GM19395 (cell line): ENCODE measurements around the gene CFDP1.

ENCODE experiments used
- ATAC-seq: cut with Tn5 transposase; IDR thresholded peaks from one replicate; pipeline ENCODE4 v1.9.1; 2021; ENCODE audit warnings: mild to moderate bottlenecking, moderate library complexity; ENCODE audit not compliant: unreplicated experiment

Gene CFDP1

DNA sequence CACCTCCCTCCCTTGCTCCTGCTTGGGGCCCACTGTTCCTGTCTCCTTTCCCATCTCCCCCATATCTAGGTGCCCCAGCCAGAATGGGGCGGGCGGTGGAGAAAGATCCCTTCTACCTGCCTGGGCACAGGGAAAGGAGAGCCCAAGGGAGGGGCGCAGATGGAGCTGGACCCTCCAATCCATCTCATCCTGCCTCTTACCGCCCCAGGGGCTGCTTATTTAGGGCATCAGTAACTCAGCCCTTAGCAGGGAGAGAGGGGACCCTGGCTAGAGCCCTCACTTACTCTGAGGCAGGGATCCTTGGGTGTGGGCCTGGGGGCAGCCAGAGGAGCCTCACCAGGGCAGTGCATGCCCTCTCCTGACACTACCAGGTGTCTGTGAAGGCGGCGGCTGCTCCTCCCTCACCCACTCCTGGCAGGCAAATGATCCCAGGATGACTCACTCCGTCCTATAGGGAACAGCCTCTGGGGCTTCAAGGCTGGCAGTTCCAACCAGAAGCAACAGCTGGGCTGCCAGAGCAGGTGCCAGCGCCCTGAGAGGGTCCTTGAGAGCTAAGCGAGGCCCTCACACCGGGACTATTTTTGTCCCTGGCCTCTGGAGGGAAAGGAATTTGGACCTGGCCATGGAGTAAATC lies 165.6 kb downstream of the CFDP1 start:
- ATAC-seq: no peak

- ATAC-seq: no peak
Observed at GRCh38 chr16:75266738-75267630, 166.3 kb downstream of the CFDP1 start.

DNA sequence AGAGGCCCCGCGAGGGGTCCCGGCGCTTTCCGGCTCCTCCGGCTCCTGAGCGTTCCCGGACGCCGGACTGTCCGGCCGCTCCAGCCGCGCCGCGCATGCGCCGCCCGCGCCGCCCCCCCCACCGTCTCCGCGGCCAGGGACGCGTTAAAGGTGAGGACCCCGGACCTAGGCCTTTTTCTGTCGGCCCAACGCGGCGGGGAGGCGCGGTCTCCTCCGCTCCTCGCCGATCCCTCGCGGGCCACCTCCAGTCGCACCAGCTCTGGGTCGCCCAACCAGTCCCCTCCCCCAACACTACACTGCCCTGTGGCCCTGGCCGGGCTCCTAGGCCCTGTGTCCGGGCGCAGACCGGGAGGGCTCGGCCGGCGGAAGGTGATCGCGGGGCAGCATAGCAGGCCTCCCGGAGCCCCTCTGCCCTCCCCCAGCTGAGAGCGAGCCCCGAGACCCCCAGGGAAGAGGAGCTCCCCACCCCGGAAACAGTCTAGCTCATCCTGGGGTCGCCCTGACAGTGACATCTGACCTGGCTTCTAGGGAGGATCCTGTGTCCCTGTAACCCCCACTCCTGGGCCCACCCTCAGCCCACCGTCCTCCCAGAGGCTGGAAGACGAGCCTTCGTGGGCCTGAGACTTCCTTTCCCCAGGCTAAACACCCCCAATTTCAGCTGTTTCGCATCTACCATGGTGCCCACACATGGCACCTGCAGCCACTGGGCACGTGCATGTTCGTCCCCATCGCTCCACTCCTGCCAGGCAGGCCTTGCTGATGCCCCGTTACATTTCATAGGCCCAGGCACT lies 167.2 kb downstream of the CFDP1 start:
- peak; percentile 75 for ATAC-seq

- peak; percentile 34 for ATAC-seq
Observed at GRCh38 chr16:75264999-75265910, 168.0 kb downstream of the CFDP1 start.

DNA sequence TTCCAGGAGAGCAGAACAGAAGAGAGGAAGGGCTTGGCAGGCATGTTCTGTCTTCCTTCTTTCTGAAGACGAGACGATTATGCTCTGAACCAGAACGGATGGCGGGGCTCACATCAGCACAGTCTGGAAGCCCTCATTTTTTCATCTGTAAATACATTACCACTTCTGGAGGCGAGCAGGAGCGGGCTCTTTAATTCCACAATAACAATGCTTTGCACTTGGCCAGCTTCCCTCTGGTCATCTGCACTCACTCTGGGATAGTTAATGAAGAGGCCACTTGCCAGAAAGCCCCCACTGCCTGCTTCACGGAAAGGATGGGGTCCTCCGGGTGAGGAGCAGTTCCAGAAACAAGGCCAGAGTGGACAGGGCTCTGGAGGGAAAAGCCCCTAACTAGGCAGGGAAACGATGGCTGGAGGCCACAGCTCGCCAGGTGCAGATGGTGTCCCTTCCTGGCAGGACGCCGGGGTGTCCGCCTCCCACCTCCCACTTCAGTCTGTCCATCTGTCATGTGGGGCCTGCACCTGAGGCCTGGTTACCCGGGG lies 168.8 kb downstream of the CFDP1 start:
- no peak for ATAC-seq

DNA sequence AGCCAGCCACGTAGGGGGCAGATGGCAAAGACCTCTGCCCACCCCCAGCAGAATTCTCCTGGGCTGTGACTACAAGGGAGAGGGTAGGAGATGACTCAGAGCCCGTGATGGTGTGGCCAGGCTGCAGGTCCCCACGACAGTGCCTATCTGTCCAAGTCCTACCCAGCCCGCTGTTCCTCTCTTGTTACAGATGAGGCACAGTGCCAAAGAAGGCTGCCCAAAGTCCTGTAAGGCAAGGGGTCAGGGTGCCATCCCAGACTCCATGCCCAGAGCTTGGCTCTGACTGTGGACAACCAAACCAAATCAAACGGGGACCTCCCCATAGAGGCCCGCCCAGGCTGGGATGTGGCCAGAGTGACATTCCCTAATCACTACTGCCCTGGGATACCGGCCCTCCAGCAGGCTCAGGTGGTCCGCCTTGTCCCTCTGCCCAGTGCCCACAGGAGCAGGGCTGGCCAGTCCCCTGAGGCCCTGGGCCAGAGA lies 169.3 kb downstream of the CFDP1 start:
- no peak for ATAC-seq

GRCh38 chr16:75263291-75263962 lies 169.9 kb downstream of the CFDP1 start:
- ATAC-seq: no peak

DNA sequence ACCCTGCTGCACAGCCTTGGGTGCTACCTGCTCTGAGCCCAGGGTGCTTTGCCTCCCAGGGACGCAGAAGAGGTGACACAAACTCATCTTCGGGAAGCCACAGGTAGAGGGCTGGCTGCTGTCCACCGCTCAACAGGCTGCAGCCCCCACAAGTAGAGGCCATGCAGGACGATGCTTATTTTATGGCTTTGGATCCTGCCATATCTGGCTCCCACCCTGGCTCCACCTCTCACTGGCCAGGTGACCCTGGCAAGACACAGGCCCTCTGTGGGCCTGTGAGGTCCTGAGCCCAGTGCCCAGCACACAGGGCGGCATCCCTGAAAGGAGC lies 170.5 kb downstream of the CFDP1 start:
- ATAC-seq: no peak

GRCh38 chr16:75262104-75262799 lies 171.1 kb downstream of the CFDP1 start:
- no peak for ATAC-seq

- no peak for ATAC-seq
Observed at GRCh38 chr16:75261590-75262078, 171.7 kb downstream of the CFDP1 start.

GRCh38 chr16:75260851-75261589 lies 172.3 kb downstream of the CFDP1 start:
- no peak for ATAC-seq

DNA sequence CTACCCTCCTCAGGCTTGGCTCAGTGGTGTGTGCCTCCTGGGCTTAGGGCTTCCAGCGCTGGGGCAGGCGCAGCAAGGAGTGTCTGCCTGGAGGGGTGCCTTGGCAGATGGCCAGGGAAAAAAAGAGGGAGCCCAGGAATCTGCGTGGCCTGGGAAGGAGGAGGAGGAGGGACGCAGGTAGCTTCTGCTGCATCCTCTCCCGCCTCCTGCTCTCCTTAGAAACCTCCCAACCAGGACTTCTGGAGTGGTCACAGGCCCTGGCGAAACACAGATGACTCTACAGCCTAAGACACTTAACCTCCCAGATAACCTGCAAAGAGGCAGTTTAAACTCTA lies 174.5 kb downstream of the CFDP1 start:
- ATAC-seq: no peak

- ATAC-seq: no peak
Observed at GRCh38 chr16:75257886-75258806, 175.2 kb downstream of the CFDP1 start.

DNA sequence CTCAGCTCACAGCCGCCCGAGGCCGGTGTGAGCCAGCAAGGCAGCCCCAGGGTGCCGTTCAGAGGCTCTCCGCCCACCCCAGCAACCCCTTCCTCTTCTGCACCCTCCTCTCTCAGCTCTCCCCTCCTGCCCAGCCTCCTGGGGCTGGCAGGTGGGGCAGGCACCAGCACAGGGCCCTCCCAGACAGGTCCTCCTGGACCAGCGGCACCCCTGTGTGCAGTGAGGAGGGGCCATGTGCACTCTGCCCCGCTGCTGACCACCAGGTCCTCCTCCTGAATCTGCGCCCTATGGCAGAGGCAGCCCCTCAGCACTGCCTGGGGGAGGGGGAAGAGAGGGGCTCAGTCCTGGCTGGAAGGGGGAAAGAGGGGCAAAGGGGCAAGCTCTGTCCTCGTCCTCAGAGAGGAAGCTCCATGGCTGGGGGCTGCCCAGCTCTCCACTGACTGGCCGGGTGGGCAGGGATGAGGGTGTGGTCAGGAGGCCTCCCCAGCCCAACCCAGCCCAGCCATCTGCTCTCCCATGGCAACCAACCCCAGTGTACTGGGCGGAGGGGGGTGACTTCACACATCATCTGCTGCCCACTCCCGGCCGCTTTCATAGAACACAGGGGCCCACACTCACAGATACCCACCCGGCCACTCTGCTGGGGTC lies 176.5 kb downstream of the CFDP1 start:
- no peak for ATAC-seq

DNA sequence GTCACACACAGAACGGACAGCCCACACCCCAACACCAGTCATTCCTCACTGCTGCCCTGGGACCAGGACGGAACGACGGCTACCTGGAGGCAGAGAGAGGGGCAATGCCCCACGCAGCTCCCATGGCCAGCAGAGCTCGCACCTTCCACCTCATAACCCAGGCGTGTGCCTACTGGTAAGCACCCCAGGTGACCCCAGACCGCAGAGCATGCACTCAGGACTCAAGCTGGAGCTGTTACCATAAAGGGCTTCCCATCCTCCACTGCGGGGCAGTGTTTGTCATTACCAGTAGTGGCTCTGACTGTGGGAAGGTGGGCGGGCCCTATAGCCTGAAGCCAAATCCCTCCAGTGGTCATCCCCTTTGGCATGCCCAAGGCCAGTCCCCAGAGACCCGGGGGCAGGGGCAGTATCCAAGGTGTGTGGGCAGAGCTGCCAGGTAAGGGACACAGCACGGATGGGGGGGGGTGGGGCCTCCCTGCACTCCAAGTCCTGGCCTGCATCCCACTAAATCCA lies 177.2 kb downstream of the CFDP1 start:
- no peak for ATAC-seq

DNA sequence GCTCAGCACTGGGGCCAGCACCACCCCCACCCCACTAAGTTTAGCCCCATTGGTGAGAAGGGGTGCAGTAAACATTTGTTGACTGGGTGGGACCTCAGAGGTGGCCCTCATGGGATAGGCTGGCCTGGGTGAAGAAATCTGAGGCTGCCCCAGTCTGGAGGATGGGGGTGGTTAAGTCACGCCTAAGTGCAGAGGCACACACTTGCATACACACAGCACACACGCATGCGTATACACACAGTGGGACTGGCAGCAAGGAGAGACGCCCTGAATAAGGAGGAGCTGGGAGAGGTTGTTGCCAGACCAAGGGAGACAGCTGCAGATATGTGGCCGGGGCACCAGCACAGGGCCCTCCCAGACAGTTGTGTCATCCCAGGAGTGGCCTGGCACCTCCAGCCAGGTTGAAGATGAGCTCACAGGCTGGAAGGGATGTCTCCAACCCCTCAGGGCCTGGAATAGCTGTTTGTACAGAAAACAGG lies 178.9 kb downstream of the CFDP1 start:
- no peak for ATAC-seq
